Activated CD4-positive, alpha-beta memory T cell treated with anti-CD3 and anti-CD28 coated beads, Interleukin-2, amount 10 ng/mL, durations not matched to agents 7 days and 5 days (primary cell): ENCODE measurements around the gene VAV2. TPM values are rescaled to one million over a fixed set of nuclear protein-coding genes. Genes with fewer than 3 reads are reported as not detected.

Experiments
- CTCF ChIA-PET: fragments of 350-600 bp; sonication (Branson Sonifier 250); formaldehyde crosslinking; loops from one replicate; lab custom pipeline; 2021; ENCODE audit warnings: antibody characterized with exemption, inconsistent platforms; lab: Charles Lee
- POLR2A ChIA-PET: fragments of 350-600 bp; sonication (Branson Sonifier 250); formaldehyde crosslinking; loops from one replicate; lab custom pipeline; 2021; ENCODE audit warnings: antibody characterized with exemption; lab: Charles Lee
- DNase-seq: peaks from one replicate; pipeline ENCODE4 v3.0.0-alpha.2; 2020
- H3K27ac Mint-ChIP-seq: one replicate; pipeline ENCODE4 v1.8.0; 2021; ENCODE audit warnings: mild to moderate bottlenecking, mixed read lengths
- H3K27me3 Mint-ChIP-seq: one replicate; pipeline ENCODE4 v1.8.0; 2021; ENCODE audit warnings: mixed read lengths
- H3K36me3 Mint-ChIP-seq: one replicate; pipeline ENCODE4 v1.8.0; 2021; ENCODE audit warnings: low read depth, mixed read lengths
- H3K4me1 Mint-ChIP-seq: one replicate; pipeline ENCODE4 v1.8.0; 2021; ENCODE audit warnings: mixed read lengths
- H3K4me3 Mint-ChIP-seq: one replicate; pipeline ENCODE4 v1.8.0; 2021; ENCODE audit warnings: mild to moderate bottlenecking, mixed read lengths
- H3K9me3 Mint-ChIP-seq: one replicate; pipeline ENCODE4 v1.8.0; 2021; ENCODE audit warnings: mixed read lengths
- total RNA-seq, 2 experiments: library from RNA; stranded (reverse); gene quantifications; one replicate each; pipeline ENCODE4 v1.2.3, GENCODE V29; 2021

Gene VAV2
- total RNA-seq, 2 experiments from 2014 or later: 2.4 to 2.9 TPM

GRCh38 chr9:133803745-133804144, 188.4 kb downstream of the VAV2 start:
- Mint-ChIP-seq H3K4me1 (no peaks in the 10 kb centered on the region), H3K4me3 (no peak overlapping the region), H3K9me3 (no peaks in the 10 kb centered on the region), H3K27me3 (no peaks in the 10 kb centered on the region), H3K27ac (no peak overlapping the region), H3K36me3 (no peaks in the 10 kb centered on the region)
- DNase-seq: no peak
- CTCF ChIA-PET: interaction anchor here (1.8 kb wide), 1 partner anchor 21 kb away, joined by 4 read pairs; no protein-coding TSS in a partner anchor
- POLR2A ChIA-PET: no interaction called here

DNA sequence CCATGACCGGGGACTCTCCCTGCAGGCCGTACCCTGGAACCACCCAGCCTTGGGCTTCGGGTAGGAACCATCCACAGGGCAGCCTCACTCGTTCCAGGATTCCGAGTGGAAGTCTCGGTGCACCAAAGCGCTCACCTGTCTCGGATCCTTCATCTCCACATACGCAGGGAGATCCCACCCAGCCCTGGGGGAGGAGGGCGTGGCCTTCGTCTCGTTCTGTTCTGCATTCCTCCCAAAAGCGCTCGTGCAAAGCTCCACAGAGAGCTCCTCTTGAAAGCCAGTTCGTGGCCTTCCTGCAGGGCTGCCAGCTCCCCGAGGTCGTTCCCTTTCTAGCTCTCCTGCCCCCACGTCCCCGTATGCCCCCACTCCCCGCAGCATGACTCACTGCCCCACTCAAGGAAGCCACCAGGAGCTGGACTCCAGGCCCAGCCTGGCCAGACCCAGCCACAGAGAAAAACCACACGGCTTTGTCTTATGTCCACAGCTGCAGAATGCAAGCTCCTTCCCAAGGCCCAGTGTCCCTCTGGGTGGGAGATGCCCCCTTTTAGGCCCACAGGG, 189.0 kb downstream of the VAV2 start:
- H3K27ac Mint-ChIP-seq: no peak overlapping the region
- no peaks in the 10 kb centered on the region for H3K9me3 Mint-ChIP-seq
- POLR2A ChIA-PET: no interaction called here
- H3K4me3 Mint-ChIP-seq: no peak overlapping the region
- H3K4me1 Mint-ChIP-seq: no peaks in the 10 kb centered on the region
- no peaks in the 10 kb centered on the region for H3K27me3 Mint-ChIP-seq
- CTCF ChIA-PET: interaction anchor here (0.9 to 1.8 kb wide), 2 partner anchors 21 to 60 kb away, joined by 3 to 4 read pairs; no protein-coding TSS in a partner anchor
- H3K36me3 Mint-ChIP-seq: no peaks in the 10 kb centered on the region
- no peak for DNase-seq

- no peak overlapping the region for H3K4me3 Mint-ChIP-seq
- CTCF ChIA-PET: interaction anchor here (1.8 kb wide), 1 partner anchor 19 kb away, joined by 4 read pairs; no protein-coding TSS in a partner anchor
- H3K36me3 Mint-ChIP-seq: no peaks in the 10 kb centered on the region
- POLR2A ChIA-PET: no interaction called here
- H3K27me3 Mint-ChIP-seq: no peaks in the 10 kb centered on the region
- H3K4me1 Mint-ChIP-seq: no peaks in the 10 kb centered on the region
- H3K9me3 Mint-ChIP-seq: no peaks in the 10 kb centered on the region
- no peak overlapping the region for H3K27ac Mint-ChIP-seq
- no peak for DNase-seq
Measured at GRCh38 chr9:133801739-133802138, 190.4 kb downstream of the VAV2 start.

- Mint-ChIP-seq H3K4me1 (no peaks in the 10 kb centered on the region), H3K9me3 (no peaks in the 10 kb centered on the region), H3K4me3 (no peak overlapping the region), H3K27me3 (no peaks in the 10 kb centered on the region), H3K27ac (no peak overlapping the region), H3K36me3 (no peaks in the 10 kb centered on the region)
- POLR2A ChIA-PET: no interaction called here
- no peak for DNase-seq
- CTCF ChIA-PET: no interaction called here
Measured at GRCh38 chr9:133800266-133800665, 191.9 kb downstream of the VAV2 start.

DNA sequence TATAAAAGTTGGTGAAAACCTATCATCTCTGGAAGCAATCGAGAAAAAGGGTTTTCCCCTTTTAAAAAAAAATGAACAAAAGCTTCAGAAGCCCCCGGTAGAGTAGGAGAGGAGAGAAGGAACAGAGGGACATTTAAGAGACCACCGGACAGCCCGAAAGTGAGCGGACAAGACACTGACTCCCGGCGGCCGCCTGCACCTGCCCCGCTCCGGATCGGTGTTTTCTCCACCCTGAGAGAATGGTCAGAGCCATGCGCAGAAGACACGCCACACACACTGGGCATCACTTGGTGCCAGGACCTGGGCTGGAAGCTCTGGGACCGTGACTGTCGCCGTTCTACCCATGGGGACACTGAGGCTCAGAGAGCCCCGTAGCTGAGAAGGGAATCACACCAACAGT, 192.4 kb downstream of the VAV2 start:
- no peak for DNase-seq
- Mint-ChIP-seq H3K4me3 (no peak overlapping the region), H3K4me1 (no peaks in the 10 kb centered on the region), H3K36me3 (no peaks in the 10 kb centered on the region), H3K9me3 (no peaks in the 10 kb centered on the region), H3K27me3 (no peaks in the 10 kb centered on the region), H3K27ac (no peak overlapping the region)
- CTCF ChIA-PET: no interaction called here
- POLR2A ChIA-PET: no interaction called here

GRCh38 chr9:133799106-133799505, 193.0 kb downstream of the VAV2 start:
- Mint-ChIP-seq H3K4me1 (no peaks in the 10 kb centered on the region), H3K27ac (no peak overlapping the region), H3K4me3 (no peak overlapping the region), H3K36me3 (no peaks in the 10 kb centered on the region), H3K27me3 (no peaks in the 10 kb centered on the region), H3K9me3 (no peaks in the 10 kb centered on the region)
- CTCF ChIA-PET: no interaction called here
- DNase-seq: no peak
- POLR2A ChIA-PET: no interaction called here

DNA sequence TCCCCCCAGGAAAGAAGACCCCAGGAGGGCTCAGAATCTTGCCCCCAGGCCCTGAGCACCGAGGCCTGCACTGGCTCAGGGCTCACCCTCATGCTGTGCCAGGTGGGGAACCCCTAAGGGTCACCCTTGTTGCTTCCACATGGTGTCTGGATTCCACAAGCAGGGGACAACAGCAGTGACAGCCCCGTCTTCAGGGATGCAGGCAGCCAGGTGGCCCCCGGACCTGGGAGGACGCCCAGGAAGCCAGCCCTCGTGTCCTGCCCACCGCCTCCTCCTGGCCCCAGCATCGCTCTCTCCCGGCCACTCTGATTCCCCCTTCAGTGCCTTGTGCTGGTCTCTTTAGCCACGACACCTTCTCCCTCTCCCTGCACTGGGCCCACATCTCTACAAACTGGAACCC, 194.0 kb downstream of the VAV2 start:
- POLR2A ChIA-PET: no interaction called here
- Mint-ChIP-seq H3K4me1 (no peaks in the 10 kb centered on the region), H3K4me3 (no peak overlapping the region), H3K36me3 (no peaks in the 10 kb centered on the region), H3K27ac (no peak overlapping the region), H3K27me3 (no peaks in the 10 kb centered on the region), H3K9me3 (no peaks in the 10 kb centered on the region)
- DNase-seq: no peak
- CTCF ChIA-PET: no interaction called here

- DNase-seq: no peak
- no peaks in the 10 kb centered on the region for H3K4me1 Mint-ChIP-seq
- H3K36me3 Mint-ChIP-seq: no peaks in the 10 kb centered on the region
- no peaks in the 10 kb centered on the region for H3K27me3 Mint-ChIP-seq
- ChIA-PET CTCF (no interaction called here), POLR2A (no interaction called here)
- no peak overlapping the region for H3K4me3 Mint-ChIP-seq
- H3K9me3 Mint-ChIP-seq: no peaks in the 10 kb centered on the region
- H3K27ac Mint-ChIP-seq: no peak overlapping the region
Measured at GRCh38 chr9:133797406-133798105, 194.6 kb downstream of the VAV2 start.

DNA sequence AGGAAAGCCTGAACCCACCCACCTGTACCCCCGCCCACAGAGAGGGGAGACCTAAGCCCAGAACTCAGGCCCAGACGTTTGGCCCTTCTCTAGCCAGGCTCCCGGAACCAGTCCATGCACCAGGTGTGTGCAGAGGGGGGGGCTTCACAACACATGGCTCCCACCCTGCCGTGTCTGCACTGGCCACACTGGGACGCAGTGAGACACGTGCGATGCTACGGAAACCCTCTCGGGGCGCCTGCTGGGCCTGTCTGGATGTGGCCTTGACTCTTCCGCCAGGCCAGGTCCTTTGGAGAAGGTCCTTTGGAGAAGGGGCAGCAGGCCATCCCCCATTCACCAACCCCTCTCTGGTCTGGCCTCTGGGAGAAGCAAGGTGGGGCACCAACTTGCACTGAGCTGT, 195.6 kb downstream of the VAV2 start:
- H3K27ac Mint-ChIP-seq: no peak overlapping the region
- H3K9me3 Mint-ChIP-seq: no peaks in the 10 kb centered on the region
- ChIA-PET CTCF (no interaction called here), POLR2A (no interaction called here)
- no peaks in the 10 kb centered on the region for H3K4me1 Mint-ChIP-seq
- no peaks in the 10 kb centered on the region for H3K36me3 Mint-ChIP-seq
- H3K4me3 Mint-ChIP-seq: no peak overlapping the region
- DNase-seq: no peak
- H3K27me3 Mint-ChIP-seq: no peaks in the 10 kb centered on the region

DNA sequence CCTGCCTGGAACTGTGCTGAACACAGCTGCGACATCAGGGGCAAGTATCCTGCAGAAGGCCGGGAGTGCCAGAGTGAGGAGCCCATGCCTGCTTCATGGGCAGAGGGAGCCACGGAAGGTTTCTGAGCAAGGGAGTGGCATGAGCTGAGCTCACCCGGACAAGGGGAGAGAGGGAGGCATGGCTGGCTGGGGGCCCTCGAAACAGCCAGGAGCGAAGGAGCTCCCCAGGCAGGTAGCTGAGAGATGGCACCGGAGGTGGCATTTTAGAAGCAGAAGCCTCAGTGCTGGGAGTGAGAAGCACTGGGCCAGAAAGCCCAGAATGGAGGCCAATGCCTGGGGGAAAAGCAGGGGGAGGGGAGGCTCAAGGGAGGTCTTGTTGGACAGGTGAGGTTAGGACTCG, 197.1 kb downstream of the VAV2 start:
- Mint-ChIP-seq H3K36me3 (no peaks in the 10 kb centered on the region), H3K27me3 (no peaks in the 10 kb centered on the region), H3K4me1 (no peaks in the 10 kb centered on the region), H3K9me3 (no peaks in the 10 kb centered on the region), H3K4me3 (no peak overlapping the region), H3K27ac (no peak overlapping the region)
- ChIA-PET CTCF (interaction anchor here (4.6 kb wide), 1 partner anchor 199 kb away, joined by 29 read pairs; no protein-coding TSS in a partner anchor), POLR2A (no interaction called here)
- DNase-seq: no peak

- H3K27me3 Mint-ChIP-seq: no peaks in the 10 kb centered on the region
- POLR2A ChIA-PET: no interaction called here
- no peak overlapping the region for H3K27ac Mint-ChIP-seq
- no peak for DNase-seq
- H3K4me1 Mint-ChIP-seq: no peaks in the 10 kb centered on the region
- no peaks in the 10 kb centered on the region for H3K36me3 Mint-ChIP-seq
- no peak overlapping the region for H3K4me3 Mint-ChIP-seq
- CTCF ChIA-PET: interaction anchor here (4.6 kb wide), 1 partner anchor 200 kb away, joined by 29 read pairs; no protein-coding TSS in a partner anchor
- no peaks in the 10 kb centered on the region for H3K9me3 Mint-ChIP-seq
Measured at GRCh38 chr9:133794016-133794760, 197.9 kb downstream of the VAV2 start.

- no peaks in the 10 kb centered on the region for H3K36me3 Mint-ChIP-seq
- no peaks in the 10 kb centered on the region for H3K9me3 Mint-ChIP-seq
- ChIA-PET POLR2A (no interaction called here), CTCF (interaction anchor here (2.4 to 4.6 kb wide), 2 partner anchors 11 to 201 kb away, joined by 10 to 29 read pairs; no protein-coding TSS in a partner anchor)
- no peaks in the 10 kb centered on the region for H3K27me3 Mint-ChIP-seq
- no peak for DNase-seq
- no peaks in the 10 kb centered on the region for H3K4me1 Mint-ChIP-seq
- H3K4me3 Mint-ChIP-seq: no peak overlapping the region
- no peak overlapping the region for H3K27ac Mint-ChIP-seq
Measured at GRCh38 chr9:133793471-133793870, 198.7 kb downstream of the VAV2 start.

DNA sequence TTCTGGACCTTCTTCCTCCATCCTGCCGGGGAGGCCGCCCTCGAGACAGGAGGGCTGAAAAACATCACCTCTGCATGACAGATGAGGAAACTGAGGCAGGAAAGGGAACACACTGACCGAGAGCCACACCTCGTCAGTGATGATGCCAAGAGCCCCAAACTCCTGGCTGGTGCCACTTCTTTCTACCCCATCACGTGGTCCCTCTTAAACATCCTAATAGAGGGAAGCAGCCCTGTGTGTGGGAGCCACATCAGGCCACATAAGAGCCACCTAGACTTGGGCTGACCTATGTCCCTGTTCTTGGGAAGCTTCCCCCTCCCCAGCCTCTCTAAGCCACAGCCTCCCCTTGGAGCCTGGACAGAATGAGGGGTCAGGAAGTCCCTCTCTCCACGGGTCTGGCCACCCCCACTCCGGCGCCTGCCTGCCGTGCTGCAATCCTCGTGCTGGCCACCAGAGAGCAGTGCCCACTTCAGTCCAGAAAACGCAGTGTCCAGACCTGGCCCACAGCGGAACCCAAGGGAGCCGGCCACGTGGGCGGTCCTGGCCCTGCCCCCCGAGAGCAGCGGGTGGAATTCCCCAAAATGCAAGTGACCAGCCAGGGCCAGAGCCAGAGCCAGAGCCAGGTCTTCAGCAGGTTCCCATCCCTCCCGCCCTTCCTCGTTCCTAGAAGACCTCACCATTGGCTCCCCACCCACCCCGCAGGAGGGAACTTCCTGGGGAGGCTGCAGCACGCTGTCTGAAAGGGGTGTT, 199.2 kb downstream of the VAV2 start:
- DNase-seq: peak; percentile 48
- H3K27ac Mint-ChIP-seq: no peak overlapping the region
- ChIA-PET POLR2A (no interaction called here), CTCF (interaction anchor here (1.0 to 4.6 kb wide), 3 partner anchors 11 to 201 kb away, joined by 3 to 29 read pairs (median 10); no protein-coding TSS in a partner anchor)
- H3K27me3 Mint-ChIP-seq: no peaks in the 10 kb centered on the region
- H3K4me1 Mint-ChIP-seq: no peaks in the 10 kb centered on the region
- H3K4me3 Mint-ChIP-seq: no peak overlapping the region
- H3K36me3 Mint-ChIP-seq: no peaks in the 10 kb centered on the region
- no peaks in the 10 kb centered on the region for H3K9me3 Mint-ChIP-seq
